Right kidney (tissue), 9 donors: ENCODE measurements around the gene DRICH1.
"Not testable (repeated sequence)": the region's sequence is repeated elsewhere in the genome, so short reads cannot be mapped to it uniquely, and the experiment has no call there.

Source experiments
- DNase-seq: peaks from one replicate; pipeline ENCODE4 v3.0.0-alpha.2; 2016
- long read RNA-seq, 8 donors: transcript quantifications; one replicate each; lab custom pipeline, GENCODE V29; 2026

Gene DRICH1, protein sequence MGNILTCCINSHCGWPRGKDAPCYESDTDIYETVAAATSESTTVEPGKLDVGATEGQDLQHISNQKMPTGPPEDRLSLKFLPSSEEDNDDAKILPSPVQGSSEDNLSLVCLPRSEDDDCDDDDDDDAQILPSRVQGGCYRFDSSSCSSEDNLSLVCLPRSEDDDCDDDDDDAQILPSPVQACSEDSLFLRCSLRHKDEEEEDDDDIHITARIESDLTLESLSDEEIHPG
- long read RNA-seq, donor 1, result 0 reads
- long read RNA-seq, donor 2, result 0 reads
- long read RNA-seq, donor 3, result 0 reads
- long read RNA-seq, donor 4, result 0 reads
- long read RNA-seq, donor 5, result 0 reads
- long read RNA-seq, donor 6, result 0 reads
- long read RNA-seq, donor 7, result 0 reads
- long read RNA-seq, donor 8, result 0 reads

DNA sequence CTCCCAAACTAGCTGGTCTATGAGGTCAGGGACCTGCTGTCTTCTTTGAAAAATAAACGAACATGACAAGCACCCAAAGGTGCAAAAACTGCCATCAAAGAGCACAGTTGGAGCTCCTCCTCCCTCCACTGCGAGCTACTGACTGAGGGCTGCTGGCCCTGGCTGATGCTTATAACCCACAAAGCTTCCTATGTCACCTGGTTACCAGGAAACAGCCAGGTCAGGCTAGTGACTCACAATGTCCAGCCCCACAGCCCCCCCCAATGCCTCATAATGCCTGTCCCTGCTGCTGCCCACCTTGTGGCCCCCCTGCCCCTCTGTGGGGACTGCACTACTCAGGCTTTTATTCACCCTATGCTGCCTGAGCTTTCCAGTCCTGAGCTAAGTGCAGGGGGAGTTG, at the start of gene DRICH1:
Gene DRICH1 (minus strand): TSS at position 144 of the 400 bp plus-strand sequence. CDS start 298 bp downstream, outside the sequence.
- no peak for DNase-seq

DNA sequence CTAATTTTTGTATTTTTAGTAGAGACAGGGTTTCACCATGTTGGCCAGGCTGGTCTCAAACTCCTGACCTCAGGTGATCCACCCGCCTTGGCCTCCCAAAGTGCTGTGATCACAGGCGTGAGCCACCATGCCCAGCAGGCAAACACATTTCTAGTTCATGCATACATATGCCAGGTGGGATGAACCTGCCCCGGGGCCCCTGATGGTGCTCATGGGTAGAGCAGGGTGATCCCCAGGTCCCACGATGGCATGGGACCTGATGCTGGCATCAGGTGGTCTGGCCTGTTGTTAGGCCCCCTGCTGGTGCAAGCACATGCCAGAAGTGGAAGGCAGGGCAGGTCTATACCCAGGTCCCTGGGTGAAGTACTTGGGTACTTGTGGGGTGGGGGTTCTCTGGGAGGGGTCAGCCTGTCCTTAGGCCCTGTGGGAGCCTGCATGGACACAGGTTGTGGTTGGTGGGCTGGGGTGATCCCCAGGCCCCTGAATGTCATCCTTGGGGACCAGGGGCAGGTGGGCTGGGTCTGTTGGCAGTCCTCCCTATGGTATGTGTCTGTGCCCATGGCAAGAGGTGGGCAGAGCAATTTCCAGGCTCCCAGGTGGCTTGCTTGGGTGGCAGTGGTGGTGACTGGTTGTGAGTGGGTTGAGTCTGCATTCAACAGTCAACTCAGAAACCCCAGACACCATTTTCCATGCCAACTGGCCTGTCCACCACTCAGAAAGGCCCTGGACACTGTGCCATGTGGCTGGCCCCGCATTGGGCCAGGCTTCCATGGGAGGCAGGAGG, 49.1 kb upstream of the DRICH1 start:
- DNase-seq, result no peak

DNA sequence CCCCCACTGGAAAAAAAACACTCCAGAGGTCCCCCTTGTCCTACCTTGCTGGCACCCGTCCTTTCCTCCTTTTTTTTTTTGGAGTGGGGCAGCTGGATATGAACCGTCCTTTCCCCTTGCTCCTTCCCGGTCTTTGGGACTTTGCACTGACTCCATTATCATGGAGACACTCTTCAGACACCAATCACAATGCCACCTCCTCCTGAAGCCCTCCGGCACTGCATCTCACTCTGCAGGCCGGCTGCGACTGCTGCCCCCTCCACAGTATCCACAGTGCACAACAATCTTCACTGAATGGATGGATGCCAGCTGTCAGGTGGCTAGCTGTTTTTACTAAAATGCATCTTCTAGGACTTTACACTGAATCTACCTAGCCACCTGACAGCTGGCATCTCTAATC, 46.0 kb upstream of the DRICH1 start:
- DNase-seq, result no peak

DNA sequence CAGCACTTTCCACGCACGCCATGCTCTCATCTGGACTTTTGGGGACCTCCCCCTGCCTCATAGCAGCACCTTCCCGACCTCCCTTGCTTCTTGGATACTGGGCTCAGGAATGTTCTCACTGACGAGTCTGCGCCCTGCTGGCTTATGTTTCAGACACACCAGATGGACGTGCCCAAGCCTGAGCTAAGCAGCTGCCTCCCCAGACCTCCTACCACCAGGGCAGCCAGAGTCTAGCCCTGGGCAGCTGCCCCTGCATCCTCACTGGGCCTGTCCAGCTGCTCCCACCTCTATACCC, 45.5 kb upstream of the DRICH1 start:
- no peak for DNase-seq

DNA sequence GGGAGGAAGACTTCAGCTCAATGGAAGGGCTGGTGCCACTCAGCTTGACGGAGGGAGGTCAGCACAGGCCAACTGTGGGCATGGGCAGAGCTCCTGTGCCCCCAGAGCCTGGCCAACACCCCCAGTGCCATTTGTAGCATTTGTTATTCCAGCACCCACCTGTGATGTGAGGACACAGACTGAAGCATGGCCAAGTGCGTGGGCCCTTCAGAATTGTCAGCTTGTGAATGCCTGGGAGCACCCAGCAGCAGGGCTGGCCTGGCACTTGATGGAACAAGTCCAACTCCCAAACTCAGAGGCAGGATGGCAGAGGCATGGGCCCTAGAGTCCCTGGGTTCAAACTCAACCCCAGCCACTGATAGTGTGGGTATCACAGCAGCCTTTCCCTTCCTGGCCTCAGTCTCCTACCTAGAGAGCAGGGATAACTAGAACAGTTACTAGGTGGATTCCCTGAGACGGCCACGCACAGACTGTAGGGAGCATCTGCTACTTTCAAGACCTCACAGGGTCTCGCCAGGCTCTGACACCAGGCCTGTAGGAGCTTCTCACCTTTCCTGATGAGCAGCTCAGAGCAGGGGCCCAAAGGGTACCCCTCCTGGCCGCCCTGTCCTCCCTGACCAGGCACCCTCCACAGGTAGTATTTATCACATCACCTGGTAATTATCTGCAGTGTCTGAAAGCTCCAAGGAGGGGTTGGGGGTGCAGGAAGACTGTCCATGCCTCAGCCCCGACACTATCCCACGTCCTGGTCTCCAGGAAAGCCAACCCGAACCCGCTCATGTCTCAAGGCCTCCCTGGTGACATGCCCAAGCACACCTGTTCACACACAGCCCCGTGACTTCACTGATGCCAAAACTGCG, 45.0 kb upstream of the DRICH1 start:
- not testable (repeated sequence) for DNase-seq

DNA sequence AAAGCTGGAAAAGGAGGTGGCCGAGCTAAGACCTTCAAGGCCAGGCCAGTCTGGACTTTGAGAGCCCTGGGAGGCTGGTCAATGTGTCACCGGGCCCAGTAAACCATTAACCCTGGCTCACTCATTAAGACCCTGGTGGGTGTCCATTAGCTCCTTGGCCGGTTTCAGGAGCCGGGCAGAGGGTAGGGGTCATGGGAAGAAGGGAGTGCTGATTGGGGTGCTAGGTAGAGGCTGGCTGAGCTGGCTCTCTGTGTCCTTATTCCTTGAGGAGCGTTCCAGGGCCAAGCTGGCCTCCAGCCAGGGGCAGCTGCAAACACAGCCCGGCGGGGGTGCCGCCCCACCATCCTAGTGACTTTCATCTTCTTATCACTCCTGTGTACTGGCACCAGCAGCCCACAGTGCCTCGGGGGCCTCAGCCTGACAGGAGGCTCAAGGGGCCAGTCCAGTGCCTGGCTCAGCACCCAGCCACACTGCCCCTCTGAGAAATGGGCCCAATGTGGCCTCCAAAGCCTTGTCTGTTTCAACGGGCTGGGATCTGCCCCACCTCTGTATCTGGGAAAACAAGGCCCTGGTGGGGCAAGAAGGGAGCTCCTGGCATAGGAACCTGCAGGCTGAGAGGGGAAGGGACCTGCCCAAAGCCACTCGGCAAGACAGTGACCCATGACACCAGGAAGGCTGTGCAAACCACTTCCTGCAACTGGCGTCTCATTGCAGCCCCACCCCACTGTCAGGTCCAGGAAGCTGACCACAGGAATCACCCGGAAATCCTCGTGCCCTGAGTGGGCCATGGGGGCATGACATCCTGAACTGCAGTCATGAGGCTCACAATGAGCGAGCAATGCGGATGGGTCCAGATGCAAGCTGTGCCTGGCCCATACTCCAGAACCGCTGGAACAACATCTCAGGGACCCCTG, 43.6 kb upstream of the DRICH1 start:
- peak; percentile 22 for DNase-seq

DNA sequence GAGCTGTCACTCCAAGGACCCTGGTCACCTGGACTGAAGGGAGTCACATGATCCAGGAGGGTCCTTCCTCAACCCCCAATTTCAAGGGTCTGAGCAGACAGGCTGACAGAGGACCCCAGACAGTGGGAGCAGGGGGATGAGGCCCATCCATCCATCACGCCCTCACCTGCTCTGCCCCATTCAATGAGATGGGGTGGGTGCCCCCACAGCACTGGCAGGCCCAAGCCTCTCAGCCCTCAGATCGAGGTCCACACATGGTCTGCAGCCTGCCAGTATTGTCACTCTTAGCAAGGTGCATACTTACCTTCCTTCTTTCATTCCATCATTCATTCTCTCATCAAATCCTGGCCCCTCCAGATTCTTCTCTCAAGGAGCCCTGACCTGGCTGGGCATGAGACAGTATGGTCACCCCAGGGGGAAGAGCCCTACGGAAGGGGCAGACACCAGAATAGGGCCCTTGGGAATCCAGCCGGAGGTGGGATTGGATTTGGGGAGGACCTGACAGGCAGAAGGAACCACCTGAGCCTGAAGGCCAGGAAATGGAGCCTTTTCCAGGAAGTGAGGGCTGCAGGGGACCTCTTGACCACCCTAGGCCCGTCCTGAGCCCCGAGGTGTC, 42.9 kb upstream of the DRICH1 start:
- DNase-seq, result not testable (repeated sequence)

DNA sequence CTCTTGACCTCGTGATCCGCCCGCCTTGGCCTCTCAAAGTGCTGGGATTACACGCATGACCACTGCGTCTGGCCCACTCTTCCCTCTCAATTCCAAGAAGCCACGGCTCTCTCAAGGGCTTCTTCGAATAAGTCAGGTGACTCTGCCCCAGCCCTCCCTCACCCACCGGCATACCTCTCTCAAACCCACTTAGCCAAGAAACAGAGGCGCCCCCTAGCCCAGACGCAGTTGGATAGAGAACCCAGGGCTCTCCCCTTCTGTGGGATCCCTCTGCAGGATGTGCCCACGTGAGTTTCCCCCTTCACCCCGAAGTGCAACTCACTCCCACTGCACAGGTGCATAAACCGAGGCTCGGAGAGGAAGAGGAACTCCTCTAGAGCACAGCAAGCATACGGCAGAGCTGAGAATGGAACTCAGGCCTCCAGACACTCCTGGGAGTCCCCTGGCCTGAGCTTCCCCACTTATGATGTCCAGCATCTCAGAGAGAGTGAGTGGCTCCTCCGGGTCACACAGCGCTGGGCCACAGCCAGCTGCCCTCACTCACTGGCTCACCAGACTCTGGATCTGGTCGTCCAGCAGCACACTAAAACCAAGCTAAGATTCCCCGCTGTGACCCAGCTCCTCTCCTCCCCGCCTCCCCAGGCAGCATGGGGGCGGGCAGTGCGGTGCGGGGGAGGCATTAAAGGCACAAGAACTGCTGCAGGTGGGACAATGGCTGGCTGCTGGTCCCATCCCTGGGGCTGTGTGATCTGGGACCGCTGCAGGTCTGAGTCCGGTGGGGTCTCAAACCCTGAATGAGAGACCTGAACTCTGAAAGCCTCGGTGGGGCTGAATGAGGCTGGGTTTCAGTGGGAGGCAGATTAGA, 41.9 kb upstream of the DRICH1 start:
- no peak for DNase-seq

DNA sequence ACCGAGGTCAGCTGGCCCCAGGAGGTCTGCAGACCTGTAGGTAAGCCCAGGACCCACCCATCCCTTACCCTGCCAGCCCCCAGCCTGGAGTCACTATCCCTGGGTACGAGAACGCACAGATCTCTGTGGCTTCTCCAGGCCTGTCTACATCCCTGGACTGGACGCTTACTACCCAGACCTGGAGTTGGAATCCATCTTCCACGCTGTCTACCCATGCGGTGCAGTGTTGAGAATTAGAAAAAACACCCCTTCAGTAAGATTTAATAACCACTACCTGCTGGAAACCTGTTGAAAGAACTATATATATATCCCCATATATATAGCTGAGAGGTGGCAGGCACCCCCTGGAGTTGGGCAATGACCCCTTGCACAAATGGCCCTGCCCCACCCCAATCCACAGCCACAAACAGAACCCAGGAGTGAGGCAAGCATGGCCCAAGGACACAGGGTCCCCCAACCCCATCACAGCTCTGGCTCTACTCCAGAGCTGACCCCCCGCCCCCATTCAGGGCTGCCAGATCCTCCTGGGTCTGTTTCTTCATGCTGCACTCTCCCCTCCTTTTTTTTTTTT, 41.0 kb upstream of the DRICH1 start:
- DNase-seq, result no peak

DNA sequence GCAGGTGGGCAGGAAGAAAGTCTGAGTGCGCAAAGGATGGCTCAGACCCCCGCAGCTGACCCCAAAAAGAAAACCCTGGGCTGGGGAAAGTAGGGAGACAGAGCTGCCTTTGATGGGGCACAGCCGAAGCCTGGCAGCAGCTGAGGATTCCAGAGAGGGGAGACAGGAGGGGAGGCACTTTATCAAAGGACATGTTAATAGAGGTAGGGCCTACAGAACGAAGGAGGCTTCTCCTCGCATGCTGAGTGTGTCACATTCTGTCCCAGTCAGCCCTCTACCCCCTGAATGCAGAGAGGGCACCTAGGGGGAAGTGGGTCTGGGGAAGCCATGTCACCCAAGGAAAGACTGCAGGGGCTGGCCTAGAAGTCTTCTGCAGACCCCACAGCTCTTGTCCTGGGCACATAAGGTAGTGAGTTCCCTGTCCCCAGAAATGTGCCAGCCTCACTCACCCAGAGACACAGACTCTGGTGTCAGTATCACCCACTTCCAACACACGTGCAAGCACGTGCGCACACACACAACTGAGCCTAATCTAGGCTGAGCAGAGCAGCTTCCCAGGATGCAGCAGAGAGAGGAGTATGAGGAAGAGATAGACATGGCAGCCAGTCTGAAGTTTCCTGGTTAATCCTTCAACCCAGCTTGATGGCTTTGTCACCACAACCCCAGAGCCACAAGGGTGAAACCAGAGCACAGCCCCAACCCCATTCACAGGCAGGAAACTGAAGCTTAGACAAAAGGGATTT, 40.4 kb upstream of the DRICH1 start:
- not testable (repeated sequence) for DNase-seq

DNA sequence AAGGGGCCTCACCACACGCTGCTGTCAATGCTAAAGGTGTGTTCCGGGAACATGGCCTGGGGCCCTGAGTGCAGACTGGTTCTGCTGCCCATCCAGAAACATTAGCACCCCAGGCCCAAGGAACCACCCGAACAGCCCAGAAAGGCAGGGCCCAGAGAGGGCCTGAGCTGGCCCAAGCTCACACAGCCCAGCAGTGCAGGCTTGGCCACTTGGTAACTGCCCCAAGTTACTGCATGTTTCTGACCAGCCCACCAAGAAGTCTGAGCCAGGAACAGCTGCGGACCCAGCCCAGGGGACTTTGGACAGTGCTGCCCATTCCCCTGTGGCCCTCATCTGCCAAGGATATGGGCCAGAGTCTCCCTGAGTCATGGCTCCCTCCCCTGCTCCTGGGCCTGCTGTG, 39.3 kb upstream of the DRICH1 start:
- DNase-seq, result not testable (repeated sequence)

DNA sequence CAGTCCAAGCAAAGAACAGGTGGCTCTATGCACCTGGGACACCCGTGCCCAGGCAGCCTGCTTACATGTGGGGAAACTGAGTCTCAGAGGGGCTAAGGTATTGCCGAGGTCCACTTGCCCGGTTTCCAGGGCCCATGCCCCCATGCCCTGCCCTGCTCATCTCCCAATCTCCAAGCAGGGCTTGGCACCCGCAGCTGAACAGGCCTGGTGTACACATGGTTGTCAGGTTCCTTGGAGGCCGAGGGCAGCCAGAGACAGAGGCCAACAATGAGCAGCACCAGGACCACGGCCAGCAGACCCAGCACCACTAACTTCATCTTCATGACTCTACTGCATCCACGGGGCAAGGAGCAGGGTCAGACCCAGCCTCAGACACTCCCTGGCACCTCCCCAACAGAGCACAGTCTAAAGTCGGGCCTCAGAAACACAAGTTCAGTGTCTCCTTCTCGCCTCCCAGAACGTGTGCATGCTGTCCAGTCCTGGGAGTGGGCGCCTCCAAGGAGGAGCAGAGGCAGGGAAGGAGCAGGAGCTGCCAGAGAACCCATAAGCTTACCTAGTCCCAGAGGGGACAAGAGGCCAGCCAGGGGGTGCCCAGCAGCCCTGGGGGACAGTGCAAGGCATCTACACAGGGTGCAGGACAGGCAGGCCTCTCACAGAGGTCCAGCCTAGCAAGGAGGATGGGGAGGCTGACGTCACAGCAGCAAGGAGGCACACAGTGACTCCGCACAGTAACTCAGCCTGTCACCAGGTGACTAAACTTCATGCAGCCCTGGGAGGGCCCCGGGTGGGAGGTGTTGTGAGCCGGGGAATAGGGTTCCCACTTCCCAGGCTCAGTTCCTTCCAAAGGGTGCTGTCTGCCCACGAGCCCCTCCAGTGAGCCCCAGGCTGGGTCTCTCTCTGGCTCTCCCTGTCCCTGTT, 38.5 kb upstream of the DRICH1 start:
- DNase-seq, result no peak

DNA sequence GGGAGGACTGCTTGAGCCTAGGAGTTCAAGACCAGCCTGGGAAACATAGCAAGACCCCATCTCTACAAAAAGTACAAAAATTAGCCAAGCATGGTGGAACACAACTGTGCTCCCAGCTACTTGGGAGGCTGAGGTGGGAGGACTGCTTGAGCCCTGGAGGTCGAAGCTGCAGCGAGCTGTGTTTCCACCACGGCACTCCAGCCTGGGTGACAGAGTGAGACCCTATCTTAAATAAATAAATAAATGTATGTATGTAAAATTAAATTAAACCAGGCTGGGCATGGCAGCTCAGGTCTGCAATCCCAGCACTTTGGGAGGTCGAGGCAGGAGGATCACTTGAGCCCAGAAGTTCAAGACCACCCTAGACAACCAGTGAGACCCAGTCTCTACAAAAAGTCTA, 28.3 kb upstream of the DRICH1 start:
- not testable (repeated sequence) for DNase-seq

DNA sequence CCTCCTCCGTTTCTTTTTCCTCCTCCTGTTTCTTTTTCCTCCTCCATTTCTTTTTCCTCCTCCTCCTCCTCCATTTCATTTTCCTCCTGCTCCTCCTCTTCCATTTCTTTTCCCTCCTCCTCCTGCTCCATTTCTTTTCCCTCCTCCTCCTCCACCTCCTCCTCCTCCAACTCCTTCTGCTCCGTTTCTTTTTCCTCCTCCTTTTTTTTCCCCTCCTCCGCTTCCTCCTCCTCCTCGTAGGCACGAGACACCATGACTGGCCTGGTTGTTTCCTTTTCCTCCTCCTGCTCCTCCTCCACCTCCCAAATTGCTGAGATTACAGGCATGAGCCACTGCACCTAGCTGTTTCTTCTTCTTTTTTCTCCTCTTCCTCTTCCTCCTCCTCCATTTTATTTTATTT, 25.6 kb upstream of the DRICH1 start:
- DNase-seq, result no peak

DNA sequence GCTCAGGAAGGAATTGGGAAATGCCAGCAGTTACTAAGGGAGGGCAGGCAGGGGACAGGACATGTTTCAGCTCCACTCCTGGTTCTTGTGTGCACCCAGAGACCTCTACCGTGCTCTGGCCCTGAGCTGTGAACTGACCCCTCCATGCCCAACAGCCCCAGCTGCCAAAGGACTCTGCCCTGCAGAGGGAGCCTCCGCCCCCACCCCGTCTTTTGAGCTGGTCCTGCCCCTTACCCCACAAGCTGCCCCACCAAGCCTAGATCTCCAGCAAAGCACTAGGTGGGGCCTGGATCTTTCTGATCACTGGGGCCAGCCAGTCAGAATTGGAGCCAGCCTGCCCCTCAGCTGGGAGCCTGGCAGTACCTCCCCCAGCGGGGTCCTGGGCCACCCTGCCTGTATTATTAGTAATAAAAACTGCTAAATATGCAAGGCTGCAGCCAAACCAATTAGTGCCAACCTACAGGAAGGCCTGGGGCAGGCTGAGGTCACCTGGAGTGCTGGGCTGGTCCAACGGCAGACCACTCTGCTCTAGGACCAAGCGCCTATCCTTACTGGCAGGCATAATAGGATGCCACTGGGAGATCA, 23.9 kb upstream of the DRICH1 start:
- no peak for DNase-seq

DNA sequence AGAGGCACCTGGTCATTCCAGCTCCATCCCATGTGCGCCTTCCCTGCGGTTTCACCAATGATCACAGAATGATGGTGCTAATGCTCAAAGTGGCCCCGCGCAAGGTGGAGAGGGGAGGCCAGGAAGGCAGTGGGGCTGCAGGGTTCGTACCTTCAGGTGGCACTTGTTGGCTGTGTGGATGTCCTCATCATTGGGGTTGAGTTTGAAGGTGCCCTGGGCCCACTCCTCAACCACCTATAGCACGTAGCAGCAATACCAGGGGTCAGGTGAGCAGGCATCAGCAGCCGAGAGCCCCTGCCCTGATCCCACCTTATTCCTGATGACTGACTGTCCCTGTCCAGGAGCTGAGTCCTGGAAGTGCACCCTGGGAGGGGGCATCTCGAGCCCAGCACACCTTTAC, 20.6 kb upstream of the DRICH1 start:
- no peak for DNase-seq

DNA sequence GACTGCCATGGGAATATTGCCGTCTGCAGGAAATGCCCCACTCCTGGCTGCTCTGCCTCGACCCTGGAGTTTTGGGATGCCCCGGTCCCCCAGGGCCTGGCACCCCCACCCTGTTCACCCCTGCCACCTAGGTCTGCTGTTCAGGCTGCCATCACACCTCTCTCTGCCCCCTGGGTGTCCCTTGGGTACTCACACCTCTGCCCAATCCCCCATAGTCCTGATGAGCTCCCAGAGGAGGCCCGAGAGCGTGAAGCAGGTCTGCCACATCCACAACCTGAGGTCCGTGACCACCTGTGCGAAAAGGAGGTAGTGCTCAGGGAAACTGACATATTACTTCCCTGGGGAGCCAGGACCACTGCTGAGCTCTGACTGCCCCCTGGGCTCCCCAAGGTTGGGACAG, 20.2 kb upstream of the DRICH1 start:
- DNase-seq, result no peak

DNA sequence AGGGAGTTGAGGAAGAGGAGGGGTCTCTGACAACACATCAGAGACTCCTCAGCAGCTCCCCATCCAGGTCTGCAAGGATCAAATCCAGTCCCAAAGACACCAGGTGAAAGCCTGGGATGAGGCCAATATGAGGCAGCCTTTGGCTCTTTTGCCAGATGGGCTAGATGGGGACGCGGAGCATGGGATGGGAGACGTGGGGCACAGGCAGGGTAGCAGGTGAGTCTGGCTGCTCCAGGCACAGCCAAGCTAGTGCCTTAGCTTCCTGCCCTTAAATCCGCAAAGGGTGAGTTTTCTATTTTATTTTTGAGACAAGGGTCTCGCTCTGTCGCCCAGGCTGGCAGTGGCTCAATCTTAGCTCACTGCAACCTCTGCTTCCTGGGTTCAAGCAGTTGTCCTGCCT, 19.6 kb upstream of the DRICH1 start:
- no peak for DNase-seq
